Activated CD4-positive, CD25-positive, alpha-beta regulatory T cell (primary cell): ENCODE measurements around the gene ARHGEF28.

Source experiments
- DNase-seq, 4 experiments: peaks; one replicate each; lab custom pipeline; 2025; lab: John Stamatoyannopoulos, UW

Gene ARHGEF28

DNA sequence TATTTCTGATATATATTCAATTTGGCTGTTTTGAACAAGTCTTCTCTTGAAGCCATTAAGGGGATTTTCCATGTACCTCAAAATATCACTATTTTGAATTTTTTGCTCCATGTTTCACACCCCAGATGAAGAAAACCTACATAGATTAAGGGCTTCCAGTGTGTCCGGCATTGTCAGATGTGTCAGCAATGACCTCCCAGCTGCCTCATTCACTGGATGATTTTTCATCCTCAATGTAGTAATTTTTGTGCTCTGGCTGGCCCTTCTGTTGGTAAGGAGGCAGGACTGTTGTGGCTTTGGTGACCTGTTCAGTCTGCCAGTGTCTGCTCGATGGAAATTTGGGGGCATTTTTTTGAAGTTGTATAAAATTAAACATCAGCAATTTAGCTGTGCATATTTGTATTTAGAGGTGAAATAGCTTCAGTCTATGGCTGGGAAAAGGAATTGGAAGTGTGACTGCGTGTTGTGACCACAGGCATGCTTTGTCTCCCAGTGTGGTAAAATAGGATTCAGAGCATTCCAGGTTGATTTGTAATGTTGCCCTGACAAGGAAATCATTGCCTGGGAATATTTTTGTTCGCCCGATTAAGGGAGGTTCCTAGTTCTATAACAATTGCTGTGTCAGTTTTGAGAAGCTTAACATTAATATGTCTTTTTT lies 312.4 kb downstream of the ARHGEF28 start:
- no peak for DNase-seq

GRCh38 chr5:73938938-73939320 lies 312.9 kb downstream of the ARHGEF28 start:
- no peak for DNase-seq

GRCh38 chr5:73939557-73939956 lies 313.6 kb downstream of the ARHGEF28 start:
- DNase-seq, result no peak

- no peak for DNase-seq
These were observed 314.0 kb downstream of the ARHGEF28 start for GRCh38 chr5:73940026-73940425.

- no peak for DNase-seq
These were observed 314.8 kb downstream of the ARHGEF28 start for GRCh38 chr5:73940801-73941200.

- no peak for DNase-seq
These were observed 316.8 kb downstream of the ARHGEF28 start for GRCh38 chr5:73942783-73943182.

- DNase-seq, result no peak
These were observed 317.4 kb downstream of the ARHGEF28 start for GRCh38 chr5:73943397-73943796.

- DNase-seq, result no peak
These were observed 318.6 kb downstream of the ARHGEF28 start for GRCh38 chr5:73944581-73944980.

DNA sequence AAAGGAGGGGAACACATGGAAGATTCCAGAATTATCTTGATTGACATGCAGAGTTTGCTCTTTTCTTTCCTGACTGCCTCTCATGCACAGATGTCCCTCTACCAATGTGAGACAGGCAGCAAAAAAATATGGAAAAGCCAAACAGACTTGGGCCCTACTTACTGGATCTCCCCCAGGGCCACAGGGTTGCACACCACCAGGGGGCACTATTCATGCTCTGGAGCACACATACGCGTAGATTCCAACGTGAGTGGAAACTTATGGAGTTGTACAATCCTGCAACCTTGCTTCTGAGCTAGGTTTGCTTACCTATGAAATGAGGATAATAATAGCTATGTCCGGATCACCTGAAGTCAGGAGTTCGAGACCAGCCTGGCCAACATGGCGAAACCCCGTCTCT lies 319.5 kb downstream of the ARHGEF28 start:
- DNase-seq, result no peak

DNA sequence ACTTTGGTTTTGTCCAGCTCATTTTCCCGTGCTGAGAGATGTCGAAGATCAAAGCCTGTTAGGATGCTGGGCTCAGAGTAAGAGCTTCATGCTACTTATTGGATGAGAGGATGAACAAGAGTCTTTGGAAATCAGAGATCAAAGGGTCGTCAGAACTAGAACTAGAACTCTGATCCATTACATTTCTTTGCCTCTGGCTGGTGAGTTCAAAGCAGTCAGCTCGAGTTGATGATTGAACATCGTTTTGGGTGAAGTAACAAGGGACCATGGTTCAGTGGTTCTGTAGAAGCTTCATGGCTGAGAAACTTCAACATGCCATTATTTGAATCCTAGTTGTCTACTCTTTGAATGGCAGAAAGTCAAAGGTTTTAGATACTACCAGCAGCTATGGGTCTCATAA lies 320.3 kb downstream of the ARHGEF28 start:
- no peak for DNase-seq

GRCh38 chr5:73946919-73947602 lies 321.1 kb downstream of the ARHGEF28 start:
- no peak for DNase-seq

DNA sequence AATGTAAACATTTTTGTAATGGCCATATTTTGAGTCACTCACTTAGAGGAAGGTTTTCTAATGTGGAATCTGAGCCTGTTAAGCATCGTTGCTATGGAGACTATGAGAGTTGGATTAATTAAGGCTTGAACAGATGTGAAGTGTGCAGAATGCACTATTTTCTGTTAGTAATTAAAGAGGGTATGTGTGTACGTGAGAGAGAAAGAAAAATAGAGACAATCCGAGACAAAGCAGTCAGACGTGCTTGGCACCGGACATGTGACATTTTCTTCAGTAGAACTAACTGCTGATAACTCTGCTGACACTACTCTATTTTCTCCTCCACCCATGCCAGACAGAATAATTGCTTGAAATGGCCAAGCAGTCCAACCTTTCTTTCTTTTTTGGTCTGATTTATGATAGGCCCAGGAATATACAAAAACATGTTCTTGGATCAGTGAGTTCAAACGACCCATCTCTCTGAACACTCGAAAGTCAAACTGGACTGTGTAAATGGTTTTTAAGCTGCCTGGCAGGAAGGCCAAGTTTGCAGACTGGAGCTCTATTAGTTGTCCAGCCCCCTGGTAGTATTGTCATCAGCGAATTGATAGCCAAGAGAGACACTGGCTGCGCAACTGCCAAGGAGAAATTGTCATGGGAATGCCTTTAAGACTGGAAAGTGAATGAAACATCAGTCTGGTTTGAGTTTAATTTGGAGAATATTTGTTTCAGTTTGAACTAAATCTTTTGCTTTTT lies 322.1 kb downstream of the ARHGEF28 start:
- DNase-seq, result no peak

DNA sequence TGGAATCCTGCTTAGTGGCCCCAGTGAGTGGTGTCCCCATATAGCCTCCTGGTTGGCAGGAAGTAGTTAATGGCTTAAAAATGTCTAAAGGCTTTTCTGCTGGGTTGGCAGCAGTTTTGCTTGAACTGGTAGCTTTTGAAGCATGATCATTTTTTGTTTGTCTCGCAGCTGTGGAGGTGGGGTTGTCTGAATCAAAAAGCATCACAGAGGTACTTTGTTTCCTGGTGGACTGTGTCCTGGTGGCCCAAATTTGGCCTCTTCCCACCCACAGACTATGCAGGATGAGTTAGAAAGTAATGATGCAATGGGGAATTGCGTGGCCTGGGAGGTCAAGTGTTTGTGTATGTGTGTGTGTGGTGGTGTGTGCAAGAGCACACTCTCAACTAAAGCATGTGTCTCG lies 322.7 kb downstream of the ARHGEF28 start:
- DNase-seq, result no peak

- no peak for DNase-seq
These were observed 324.5 kb downstream of the ARHGEF28 start for GRCh38 chr5:73950441-73950873.

- no peak for DNase-seq
These were observed 325.0 kb downstream of the ARHGEF28 start for GRCh38 chr5:73950912-73951430.

DNA sequence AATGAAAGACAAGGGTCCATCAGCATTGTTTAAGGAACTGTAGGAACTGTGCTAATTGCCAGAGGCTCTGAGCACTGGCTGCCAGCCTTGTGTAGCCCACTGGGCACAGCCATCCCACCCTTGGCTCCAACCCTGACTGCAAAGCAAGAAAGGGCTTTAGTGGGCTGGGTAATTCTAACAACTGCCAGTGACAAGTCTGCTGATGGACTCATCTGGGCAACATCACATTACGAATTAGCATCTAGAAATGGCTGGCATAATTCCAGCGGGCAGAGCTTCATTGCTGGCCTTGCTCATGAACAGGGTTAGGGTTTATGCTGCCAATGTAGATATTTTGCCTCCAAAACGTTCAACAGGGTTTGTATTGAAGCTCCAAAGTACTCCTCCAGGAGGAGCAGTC lies 326.9 kb downstream of the ARHGEF28 start:
- DNase-seq, result no peak

- no peak for DNase-seq
These were observed 328.4 kb downstream of the ARHGEF28 start for GRCh38 chr5:73954381-73954780.

GRCh38 chr5:73955271-73955846 lies 329.4 kb downstream of the ARHGEF28 start:
- no peak for DNase-seq

GRCh38 chr5:73957397-73958001 lies 331.5 kb downstream of the ARHGEF28 start:
- no peak for DNase-seq

- no peak for DNase-seq
These were observed 332.0 kb downstream of the ARHGEF28 start for GRCh38 chr5:73958037-73958436.

- no peak for DNase-seq
These were observed 334.0 kb downstream of the ARHGEF28 start for GRCh38 chr5:73960023-73960422.

DNA sequence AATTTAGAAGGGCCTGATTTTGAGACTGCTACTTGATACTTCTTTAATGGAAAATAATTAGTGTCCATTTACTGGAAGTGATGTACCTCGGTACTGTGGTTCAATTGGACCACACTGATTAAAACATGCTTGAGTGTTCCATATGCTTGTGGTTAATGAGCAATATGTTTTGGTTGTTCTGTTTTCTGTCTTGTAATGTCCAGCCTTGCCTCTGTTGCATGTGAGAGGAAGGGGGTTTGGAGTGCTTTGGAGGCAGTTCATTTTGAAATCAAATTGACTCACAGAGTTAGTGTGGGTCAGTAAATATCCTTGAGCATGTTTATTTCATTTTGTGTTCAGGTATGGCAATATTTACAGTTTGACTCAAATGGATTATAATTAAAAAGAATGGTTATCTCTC lies 334.4 kb downstream of the ARHGEF28 start:
- no peak for DNase-seq
